EH (cell line): ENCODE data around the gene PAK2.
"Not testable (repeated sequence)": the region's sequence is repeated elsewhere in the genome, so short reads cannot be mapped to it uniquely, and the experiment has no call there.

Source experiments
- DNase-seq: peaks from one replicate; pipeline ENCODE4 v3.0.0-alpha.2; 2015; ENCODE audit warnings: low read depth

PAK2 gene

DNA sequence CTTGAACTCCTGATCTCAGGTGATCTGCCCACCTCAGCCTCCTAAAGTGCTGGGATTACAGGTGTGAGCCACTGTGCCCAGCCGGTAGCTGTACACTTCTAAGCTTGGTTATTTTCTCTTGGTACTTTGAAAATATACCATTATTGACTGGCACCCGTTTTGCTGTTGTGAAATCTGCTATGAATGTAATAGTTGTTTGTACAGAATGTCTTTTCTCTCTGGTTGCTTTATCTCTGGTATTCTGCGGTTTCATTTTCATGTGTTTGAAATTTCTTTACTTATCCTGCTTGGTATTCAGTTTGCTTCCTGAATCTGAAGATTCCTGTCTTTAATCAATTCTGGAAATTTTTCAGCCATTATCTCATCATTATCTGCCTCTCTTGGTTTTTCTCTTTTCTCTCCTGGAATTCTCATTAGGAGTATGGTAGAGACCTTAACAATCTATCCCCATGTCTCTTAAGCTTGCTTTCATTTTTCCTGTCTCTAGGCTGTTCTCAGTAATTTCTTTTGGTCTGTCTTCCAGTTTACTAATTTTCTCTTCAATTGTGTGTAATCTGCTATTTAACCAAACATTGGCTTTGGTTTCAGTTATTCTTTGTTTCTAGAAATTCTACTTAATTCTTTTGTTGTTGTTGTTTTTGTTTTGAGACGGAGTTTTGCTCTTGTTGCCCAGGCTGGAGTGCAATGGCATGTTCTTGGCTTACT lies 2.8 kb upstream of the PAK2 start:
- no peak for DNase-seq

- DNase-seq, result no peak
Measured at GRCh38 chr3:196737655-196738054, 2.0 kb upstream of the PAK2 start.

DNA sequence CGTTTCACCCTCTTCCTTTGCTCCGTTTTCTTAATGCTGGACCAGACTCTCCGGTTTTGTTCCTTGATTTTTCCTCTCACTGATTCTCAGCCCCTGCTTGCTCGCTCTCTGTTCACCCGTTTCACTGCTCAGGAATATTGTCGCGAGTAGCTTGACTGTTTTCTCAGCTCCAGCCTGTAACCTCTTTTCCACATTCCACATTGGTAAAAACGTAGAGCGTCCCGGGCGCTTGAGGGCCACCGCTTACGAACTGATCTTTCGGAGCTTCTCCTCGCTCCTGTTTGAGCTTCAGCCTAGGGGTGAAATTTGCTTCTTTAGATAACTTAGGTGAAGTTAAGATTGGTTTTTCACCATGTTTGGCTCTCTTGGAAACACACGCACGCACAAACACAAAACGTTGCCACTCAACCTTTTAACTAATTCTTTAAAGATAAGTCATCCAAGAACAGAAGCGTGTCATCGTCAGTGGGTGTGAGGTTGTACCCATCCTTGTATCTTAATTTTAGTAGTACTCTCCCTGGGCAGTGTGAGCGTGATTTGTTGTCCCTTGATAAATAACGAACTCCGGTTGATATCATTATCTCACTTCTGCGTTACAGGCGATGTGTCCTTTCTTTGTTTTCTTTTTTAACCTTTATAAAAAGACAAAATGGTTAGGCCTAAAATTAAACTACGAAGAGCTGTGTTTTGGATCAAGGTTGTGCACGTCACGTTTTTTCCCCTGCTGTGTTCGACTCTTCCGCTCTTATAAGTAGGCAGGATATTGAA lies 1.0 kb downstream of the PAK2 start:
- DNase-seq, result peak; percentile 65

- no peak for DNase-seq
Measured at GRCh38 chr3:196741249-196741889, 1.7 kb downstream of the PAK2 start.

GRCh38 chr3:196743569-196743968 lies 3.9 kb downstream of the PAK2 start:
- DNase-seq, result not testable (repeated sequence)

DNA sequence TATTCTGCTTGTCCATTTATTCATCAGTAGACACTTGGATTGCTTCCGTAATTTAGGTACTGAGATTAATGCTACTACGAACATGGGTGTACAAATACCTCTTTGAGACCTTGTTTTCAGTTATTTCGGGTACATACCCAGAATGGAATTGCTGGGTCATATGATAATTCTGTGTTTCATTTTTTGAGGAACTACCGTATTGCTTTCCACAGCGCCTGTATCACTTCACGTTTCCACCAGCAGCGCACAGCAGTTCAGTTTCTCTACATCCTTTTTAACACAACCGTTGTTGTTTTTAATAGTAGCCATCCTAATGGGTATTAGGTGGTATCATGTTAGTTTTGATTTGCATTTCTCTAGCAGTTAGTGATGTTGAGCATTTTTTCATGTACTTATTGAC lies 9.5 kb downstream of the PAK2 start:
- DNase-seq, result no peak

DNA sequence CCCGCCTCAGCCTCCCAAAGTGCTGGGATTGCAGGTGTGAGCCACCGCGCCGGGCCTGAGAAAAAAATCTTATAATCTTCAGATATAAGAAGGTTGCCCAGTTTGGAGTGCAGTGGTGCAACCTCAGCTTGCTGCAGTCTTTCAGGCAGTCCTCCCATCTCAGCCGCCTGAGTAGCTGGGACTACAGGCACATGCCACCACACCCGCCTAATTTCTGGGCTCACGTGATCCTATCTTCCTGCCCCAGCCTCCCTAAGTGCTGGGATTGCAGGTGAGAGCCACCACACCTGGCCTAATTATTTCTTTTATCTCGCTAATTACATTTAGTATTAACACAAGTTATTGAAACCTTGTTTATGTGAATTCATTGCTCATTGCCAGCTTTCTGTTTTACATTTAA lies 13.5 kb downstream of the PAK2 start:
- no peak for DNase-seq

DNA sequence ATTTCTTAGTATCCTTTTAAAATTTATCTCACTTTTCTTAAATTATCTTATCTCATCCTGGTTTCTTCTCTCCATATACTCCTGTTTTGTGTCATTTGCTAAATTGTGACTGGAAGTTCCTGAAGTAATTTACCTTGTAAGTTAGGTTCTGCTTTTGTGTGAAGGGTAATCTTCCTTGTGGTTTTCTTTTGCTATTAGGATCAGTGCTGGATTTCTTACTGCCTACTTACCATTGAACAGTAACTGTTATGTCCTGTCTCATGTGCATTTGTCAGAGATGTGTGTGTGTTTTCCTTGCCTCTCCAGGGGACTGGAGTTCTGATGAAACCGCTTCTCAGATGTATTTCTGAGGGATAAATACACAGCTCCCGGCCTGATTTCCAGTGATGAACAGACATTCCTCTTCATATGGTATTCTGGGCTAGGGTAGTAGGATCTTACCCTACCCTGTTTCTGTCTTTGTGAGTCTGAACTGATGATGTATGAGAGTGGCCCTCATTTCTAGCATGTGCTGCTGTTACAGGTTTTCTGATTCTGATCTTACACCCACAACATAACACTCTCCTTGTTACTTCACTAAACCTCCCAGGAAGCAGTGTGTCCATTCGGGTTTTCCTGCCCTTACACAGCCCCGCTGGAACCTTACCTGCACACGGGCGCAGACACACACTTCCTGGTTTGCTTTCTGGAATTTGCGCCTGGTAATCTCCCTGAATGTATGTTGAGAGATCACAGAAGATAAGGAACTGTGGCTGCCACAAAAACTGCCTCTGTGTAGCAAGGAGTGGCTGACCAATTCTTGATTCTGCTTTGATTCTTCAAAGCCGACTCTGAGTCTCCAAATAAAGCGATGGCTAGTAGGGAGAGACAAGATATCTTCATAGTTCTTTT lies 14.7 kb downstream of the PAK2 start:
- no peak for DNase-seq

- DNase-seq, result no peak
Measured at GRCh38 chr3:196756732-196757131, 17.1 kb downstream of the PAK2 start.

- peak; percentile 74 for DNase-seq
Measured at GRCh38 chr3:196757876-196758739, 18.5 kb downstream of the PAK2 start.

DNA sequence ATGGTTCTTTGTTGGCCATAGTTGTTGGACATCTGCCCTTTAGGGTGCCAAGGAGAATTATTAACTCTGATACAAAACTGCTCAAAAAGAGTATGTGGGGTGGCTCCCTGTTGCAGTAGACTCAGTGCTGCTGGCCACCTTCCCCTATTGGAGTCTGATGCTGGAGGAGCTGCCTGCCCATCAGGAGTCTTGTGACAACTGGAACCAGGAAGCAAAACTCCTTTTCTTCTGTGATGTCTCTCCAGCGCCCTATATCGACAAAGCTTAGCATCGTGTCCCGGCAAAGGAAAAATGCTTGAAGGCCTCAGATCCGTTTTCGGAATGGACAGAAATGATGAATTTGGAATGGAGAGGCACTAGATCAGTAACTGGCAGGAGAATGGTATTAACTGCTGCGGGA lies 23.5 kb downstream of the PAK2 start:
- DNase-seq, result no peak

DNA sequence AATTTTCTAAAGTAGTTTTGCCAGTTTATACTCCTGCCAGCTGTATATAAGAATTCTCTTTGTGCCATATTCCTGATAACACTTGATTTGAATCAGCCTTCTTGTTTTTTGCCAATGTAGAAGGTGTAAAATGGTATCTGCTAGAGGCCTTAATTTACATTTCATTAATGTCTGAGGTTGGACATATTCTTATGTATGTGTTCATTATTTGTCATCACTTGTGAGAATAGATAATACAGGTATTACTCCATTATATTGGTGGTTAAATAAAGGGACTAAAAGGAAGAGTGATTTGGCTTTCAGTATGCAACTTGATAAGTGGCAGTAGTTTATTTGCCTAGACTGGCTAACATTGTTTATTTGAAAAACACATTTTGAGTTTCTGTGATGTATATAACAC lies 25.8 kb downstream of the PAK2 start:
- DNase-seq, result no peak

GRCh38 chr3:196771067-196771466 lies 31.4 kb downstream of the PAK2 start:
- DNase-seq, result no peak

DNA sequence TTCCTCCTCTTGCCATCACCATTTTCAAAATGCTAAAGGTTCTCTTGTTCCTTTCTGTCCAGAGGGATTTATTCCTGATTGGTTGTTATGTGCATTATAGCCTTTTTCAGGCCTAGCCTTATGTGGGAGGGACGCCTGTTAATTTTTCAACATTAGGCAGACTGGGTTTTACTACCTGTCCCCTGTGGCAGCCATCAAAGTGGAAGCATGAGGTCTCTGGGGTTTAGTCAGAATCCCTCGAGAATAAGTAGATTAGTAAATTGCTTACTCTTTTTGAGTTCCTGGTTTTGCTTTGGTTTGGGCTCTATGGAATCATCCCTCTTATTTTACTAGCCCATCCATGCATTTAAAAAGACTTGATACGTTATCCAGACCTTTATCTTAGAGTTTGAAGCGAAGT lies 32.4 kb downstream of the PAK2 start:
- no peak for DNase-seq

DNA sequence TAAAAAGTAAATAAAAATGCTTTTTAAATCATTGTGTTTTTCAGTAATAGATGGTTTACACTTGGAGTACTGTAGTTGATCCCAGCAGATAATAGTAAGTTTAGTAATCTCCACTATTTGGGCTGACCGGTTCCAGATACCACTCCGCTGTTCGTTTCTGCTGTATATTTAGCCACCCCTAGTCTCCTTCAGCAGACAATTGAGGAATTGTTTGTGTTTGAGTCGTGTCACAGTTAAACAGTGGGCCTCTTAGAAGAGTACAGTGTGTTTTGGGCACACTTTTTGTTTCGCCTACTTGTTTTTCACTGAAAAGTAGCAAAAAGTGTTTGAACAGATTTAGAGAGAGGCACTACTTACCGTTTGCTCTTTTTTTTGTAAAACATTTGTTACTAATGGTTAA lies 33.2 kb downstream of the PAK2 start:
- DNase-seq, result no peak

DNA sequence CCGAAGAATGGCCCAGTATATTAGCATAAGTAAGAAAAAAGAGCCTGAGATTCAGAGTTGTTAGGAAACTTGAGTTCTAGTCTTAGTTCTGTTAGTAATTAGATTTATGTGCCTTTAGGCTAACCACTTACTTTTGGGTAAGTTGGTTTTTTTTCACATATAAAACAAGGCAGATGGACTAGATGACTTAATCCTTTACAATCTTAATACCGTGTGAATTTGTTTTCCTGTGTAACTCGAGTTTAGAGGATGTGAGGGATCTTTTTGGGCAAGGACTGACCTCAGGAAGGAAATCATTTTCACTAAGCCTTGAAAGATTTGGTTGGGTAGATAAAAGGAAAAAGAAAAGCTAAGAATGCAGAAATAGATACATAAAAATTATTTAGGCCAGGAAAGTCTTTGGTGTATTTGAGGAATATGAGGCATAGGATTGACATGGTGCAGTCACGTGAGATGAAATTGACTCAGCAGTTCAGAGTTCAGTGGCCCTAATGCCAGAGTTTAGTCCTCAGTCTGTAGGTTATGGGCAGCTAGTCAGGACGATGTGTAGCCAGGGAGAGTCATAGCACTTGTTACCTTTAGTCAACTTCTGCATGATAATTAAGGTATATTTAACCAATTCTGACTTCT lies 34.6 kb downstream of the PAK2 start:
- DNase-seq, result peak; percentile 75

DNA sequence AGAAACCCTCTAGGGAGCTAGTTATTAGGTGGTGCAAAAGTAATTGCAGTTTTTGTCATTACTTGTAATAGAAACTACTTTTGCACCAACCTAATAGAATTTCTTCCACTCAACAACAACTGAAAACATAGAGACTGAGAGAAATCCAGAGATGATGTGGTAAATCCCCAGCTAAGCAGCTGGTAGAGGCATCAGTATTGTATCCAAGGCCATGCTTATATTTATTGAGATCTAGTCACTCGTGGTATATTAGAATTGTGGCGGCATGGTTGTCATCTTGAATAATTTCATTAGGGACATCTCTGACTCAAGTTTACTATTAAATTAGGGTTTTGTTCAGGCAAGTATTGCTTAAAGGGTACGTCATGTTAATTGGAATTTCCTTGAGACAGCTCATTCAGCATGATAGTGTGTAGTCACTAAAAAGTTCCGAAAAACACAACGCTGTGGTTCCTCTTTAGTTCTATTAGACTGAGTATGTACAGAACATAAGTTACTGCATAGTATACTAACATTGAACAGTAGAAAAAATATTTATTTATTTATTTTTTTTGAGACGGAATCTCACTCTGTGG lies 35.3 kb downstream of the PAK2 start:
- DNase-seq, result peak; percentile 81

GRCh38 chr3:196775938-196776337 lies 36.3 kb downstream of the PAK2 start:
- no peak for DNase-seq

GRCh38 chr3:196777836-196778235 lies 38.2 kb downstream of the PAK2 start:
- no peak for DNase-seq

GRCh38 chr3:196778755-196779154 lies 39.1 kb downstream of the PAK2 start:
- peak; percentile 93 for DNase-seq
